Measurements from ENCODE around the gene MT2A. TPM values are rescaled to one million over a fixed set of nuclear protein-coding genes. Genes with fewer than 3 reads are reported as not detected.

Gene MT2A
- total and polyA plus RNA-seq, 2 of the 13 experiments (the other 11 are each of a cell fraction or from before 2014, with no cell fraction given) = 135 to 371 TPM

GRCh38 chr16:56657555-56658326, 49.4 kb downstream of the MT2A start, which contains the start of gene MT1F (continued):
- TF ChIP-seq XRCC5 (optimal IDR thresholded peaks at IDR 0.05; ENCODE audit: low read length) (peak; percentile 62), HDAC1 (CRISPR knock-in tag; IDR thresholded peaks at IDR 0.05) (peak; percentile 55), NAIF1 (CRISPR knock-in tag; IDR thresholded peaks at IDR 0.05; ENCODE audit: borderline replicate concordance) (no peak), ZNF263 (CRISPR knock-in tag; IDR thresholded peaks at IDR 0.05) (0 out of 2 replicates have a peak, but pooled peaks have one; percentile 9), ZNF563 (CRISPR knock-in tag; IDR thresholded peaks at IDR 0.05) (peak; percentile 76; the same call in 1 of the 2 replicates), MTA1 (CRISPR knock-in tag; IDR thresholded peaks at IDR 0.05; ENCODE audit: borderline replicate concordance) (0 out of 2 replicates have a peak, but pooled peaks have one; percentile 55), DRAP1 (CRISPR knock-in tag; IDR thresholded peaks at IDR 0.05) (0 out of 2 replicates have a peak, but pooled peaks have one; percentile 7), REPIN1 (CRISPR knock-in tag; IDR thresholded peaks at IDR 0.05; ENCODE audit: borderline replicate concordance, low read depth) (peak; percentile 88; the same call in 1 of the 2 replicates), CAMTA2 (CRISPR knock-in tag; IDR thresholded peaks at IDR 0.05; ENCODE audit: borderline replicate concordance) (0 out of 2 replicates have a peak, but pooled peaks have one; percentile 70), SP1 (IDR thresholded peaks at IDR 0.05) (no peak), SP1 (CRISPR knock-in tag; IDR thresholded peaks at IDR 0.05) (peak; percentile 13; the same call in 1 of the 2 replicates), SP4 (CRISPR knock-in tag; IDR thresholded peaks at IDR 0.05) (peak; percentile 74), MTA3 (CRISPR knock-in tag; IDR thresholded peaks at IDR 0.05) (no peak), HES4 (CRISPR knock-in tag; IDR thresholded peaks at IDR 0.05; ENCODE audit: borderline replicate concordance) (no peak), MXD3 (CRISPR knock-in tag; IDR thresholded peaks at IDR 0.05) (peak; percentile 42; the same call in 1 of the 2 replicates), ZNF746 (CRISPR knock-in tag; IDR thresholded peaks at IDR 0.05) (no peak), ZFP1 (CRISPR knock-in tag; IDR thresholded peaks at IDR 0.05) (0 out of 2 replicates have a peak, but pooled peaks have one; percentile 22), HNRNPLL (IDR thresholded peaks at IDR 0.05; ENCODE audit: low read depth, low read length, poor library complexity, severe bottlenecking) (peak; percentile 45), GABPB1 (CRISPR knock-in tag; IDR thresholded peaks at IDR 0.05) (peak; percentile 69; the same call in 1 of the 2 replicates), GLI4 (CRISPR knock-in tag; IDR thresholded peaks at IDR 0.05; ENCODE audit: borderline replicate concordance) (no peak), E2F1 (CRISPR knock-in tag; IDR thresholded peaks at IDR 0.05) (0 out of 2 replicates have a peak, but pooled peaks have one; percentile 41), FOXA1 (IDR thresholded peaks at IDR 0.05) (no peak), FOXA1 (CRISPR knock-in tag; IDR thresholded peaks at IDR 0.05) (peak; percentile 18; the same call in 1 of the 2 replicates), ZNF704 (CRISPR knock-in tag; IDR thresholded peaks at IDR 0.05; ENCODE audit: borderline replicate concordance) (peak; percentile 28; the same call in 1 of the 2 replicates), SRF (IDR thresholded peaks at IDR 0.05; ENCODE audit: low read depth, low read length) (no peak)
